Chondrocyte (in vitro differentiated cells): Measurements from ENCODE around the gene HOXA9. TPM values are rescaled to one million over a fixed set of nuclear protein-coding genes. Genes with fewer than 3 reads are reported as not detected.

ENCODE experiments used
- DNase-seq: peaks from one replicate; pipeline ENCODE4 v3.0.0; 2021; ENCODE audit warnings: mixed read lengths, low spot score
- H3K27ac Mint-ChIP-seq: one replicate; pipeline ENCODE4 v1.8.0; 2021; ENCODE audit warnings: mild to moderate bottlenecking, moderate library complexity, mixed read lengths; ENCODE audit not compliant: unreplicated experiment
- H3K27me3 Mint-ChIP-seq: 2 replicates; pipeline ENCODE4 v1.8.0; 2021; ENCODE audit warnings: low read depth, mixed read lengths
- H3K36me3 Mint-ChIP-seq: 2 replicates; pipeline ENCODE4 v1.8.0; 2021; ENCODE audit warnings: low read depth, mixed read lengths
- H3K4me1 Mint-ChIP-seq: 2 replicates; pipeline ENCODE4 v1.8.0; 2021; ENCODE audit warnings: low read depth, mild to moderate bottlenecking, mixed read lengths
- H3K4me3 Mint-ChIP-seq: one replicate; pipeline ENCODE4 v1.8.0; 2021; ENCODE audit warnings: mild to moderate bottlenecking, moderate library complexity, mixed read lengths; ENCODE audit not compliant: unreplicated experiment
- H3K9me3 Mint-ChIP-seq: 2 replicates; pipeline ENCODE4 v1.8.0; 2021; ENCODE audit warnings: low read depth, mixed read lengths
- CTCF ChIP-seq: fragments of 200-600 bp; sonication (generic); IDR thresholded peaks from 2 replicates; pipeline ENCODE4 v1.5.0; 2021; ENCODE audit warnings: antibody characterized with exemption, mild to moderate bottlenecking, moderate library complexity
- total RNA-seq: library from RNA; stranded (reverse); gene quantifications from 3 replicates; pipeline ENCODE4 v1.2.1, GENCODE V29; 2021

The HOXA9 gene
- total RNA-seq, 1 donor from 2014 or later, result not detected

DNA sequence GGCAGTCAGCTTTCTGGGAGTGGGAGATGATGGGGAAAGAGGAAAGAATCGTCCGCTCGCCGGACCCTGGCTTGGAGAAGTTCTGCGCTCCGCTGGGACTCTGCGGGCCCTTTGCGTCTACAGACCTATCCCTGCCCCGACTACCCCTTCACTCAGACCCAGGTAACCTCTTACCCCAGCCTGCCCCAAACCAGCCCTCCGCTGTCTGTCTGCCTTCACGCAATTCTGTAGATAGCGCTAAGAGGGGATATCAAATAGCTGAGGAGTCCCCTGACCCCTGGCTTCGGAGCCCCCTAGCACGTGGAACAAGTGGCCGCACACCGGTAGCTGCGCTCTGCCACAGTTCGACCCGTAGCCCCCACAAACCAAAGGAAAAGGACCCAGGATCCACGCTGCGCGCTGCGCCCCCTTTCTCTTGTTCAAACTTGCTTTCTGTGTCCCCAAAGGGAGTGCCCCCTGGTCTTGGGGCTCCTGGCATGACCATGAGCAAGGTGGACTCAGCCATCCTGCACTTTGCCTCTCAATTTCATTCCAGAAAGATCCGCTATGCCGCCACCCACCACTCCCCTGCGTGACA lies 41.8 kb downstream of the HOXA9 start:
- Mint-ChIP-seq H3K4me1 (peaks cover 9% of the 10 kb centered on the region), H3K27me3 (peaks cover 97% of the 10 kb centered on the region), H3K9me3 (no peaks in the 10 kb centered on the region), H3K4me3 (no peak overlapping the region), H3K27ac (no peak overlapping the region), H3K36me3 (peaks cover 8% of the 10 kb centered on the region)
- DNase-seq, result no peak
- no peak for TF ChIP-seq CTCF

- Mint-ChIP-seq H3K4me3 (peak overlapping the region; percentile 61), H3K27ac (peak overlapping the region; percentile 42), H3K27me3 (peaks cover 97% of the 10 kb centered on the region), H3K9me3 (no peaks in the 10 kb centered on the region), H3K36me3 (peaks cover 7% of the 10 kb centered on the region), H3K4me1 (peaks cover 9% of the 10 kb centered on the region)
- no peak for TF ChIP-seq CTCF
- DNase-seq, result no peak
Observed at GRCh38 chr7:27123007-27123476, 42.3 kb downstream of the HOXA9 start.

- peak overlapping the region; percentile 61 for H3K4me3 Mint-ChIP-seq
- H3K27me3 Mint-ChIP-seq, result peaks cover 97% of the 10 kb centered on the region
- peak overlapping the region; percentile 42 for H3K27ac Mint-ChIP-seq
- no peak for DNase-seq
- H3K4me1 Mint-ChIP-seq, result peaks cover 9% of the 10 kb centered on the region
- no peaks in the 10 kb centered on the region for H3K9me3 Mint-ChIP-seq
- peaks cover 7% of the 10 kb centered on the region for H3K36me3 Mint-ChIP-seq
- no peak for TF ChIP-seq CTCF
Observed at GRCh38 chr7:27122077-27122910, 43.0 kb downstream of the HOXA9 start.

DNA sequence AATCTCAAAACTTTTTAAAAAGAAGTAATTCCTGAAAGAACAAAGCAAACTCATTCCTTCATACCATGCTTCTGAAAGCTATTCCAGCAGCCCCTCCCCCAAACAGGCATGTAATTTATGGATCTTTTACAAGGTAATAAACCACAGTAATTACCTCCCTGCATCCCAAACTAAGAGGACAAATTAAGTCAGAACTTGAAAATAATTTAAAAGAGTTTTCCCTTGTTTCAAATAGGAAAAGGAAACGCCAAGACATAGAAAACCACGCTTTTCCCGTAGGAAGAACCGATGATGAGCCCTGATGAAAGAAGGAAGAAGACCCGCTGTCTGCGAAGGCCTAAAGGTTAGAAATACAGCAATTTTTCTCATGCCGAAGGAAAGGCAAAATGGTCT lies 43.7 kb downstream of the HOXA9 start:
- Mint-ChIP-seq H3K4me3 (peak overlapping the region; percentile 61), H3K27me3 (peaks cover 97% of the 10 kb centered on the region), H3K36me3 (peaks cover 7% of the 10 kb centered on the region), H3K9me3 (no peaks in the 10 kb centered on the region), H3K4me1 (peaks cover 9% of the 10 kb centered on the region), H3K27ac (no peak overlapping the region)
- DNase-seq, result no peak
- TF ChIP-seq CTCF, result no peak

GRCh38 chr7:27119412-27119911 lies 45.9 kb downstream of the HOXA9 start:
- TF ChIP-seq CTCF, result no peak
- H3K27ac Mint-ChIP-seq, result no peak overlapping the region
- H3K36me3 Mint-ChIP-seq, result peaks cover 5% of the 10 kb centered on the region
- peaks cover 95% of the 10 kb centered on the region for H3K27me3 Mint-ChIP-seq
- no peak for DNase-seq
- no peaks in the 10 kb centered on the region for H3K9me3 Mint-ChIP-seq
- peaks cover 7% of the 10 kb centered on the region for H3K4me1 Mint-ChIP-seq
- no peak overlapping the region for H3K4me3 Mint-ChIP-seq
